Ramos (cell line): ENCODE results near the gene GABBR2.
"Not testable (repeated sequence)": the region's sequence is repeated elsewhere in the genome, so short reads cannot be mapped to it uniquely, and the experiment has no call there.

Source experiments
- in situ Hi-C: fragments of 300-500 bp; cut with MboI; formaldehyde crosslinking; loops from one replicate; pipeline ENCODE4 v1.14.3; 2022; ENCODE audit warnings: low sequenced_read_pairs; ENCODE audit not compliant: unreplicated experiment

Gene GABBR2

DNA sequence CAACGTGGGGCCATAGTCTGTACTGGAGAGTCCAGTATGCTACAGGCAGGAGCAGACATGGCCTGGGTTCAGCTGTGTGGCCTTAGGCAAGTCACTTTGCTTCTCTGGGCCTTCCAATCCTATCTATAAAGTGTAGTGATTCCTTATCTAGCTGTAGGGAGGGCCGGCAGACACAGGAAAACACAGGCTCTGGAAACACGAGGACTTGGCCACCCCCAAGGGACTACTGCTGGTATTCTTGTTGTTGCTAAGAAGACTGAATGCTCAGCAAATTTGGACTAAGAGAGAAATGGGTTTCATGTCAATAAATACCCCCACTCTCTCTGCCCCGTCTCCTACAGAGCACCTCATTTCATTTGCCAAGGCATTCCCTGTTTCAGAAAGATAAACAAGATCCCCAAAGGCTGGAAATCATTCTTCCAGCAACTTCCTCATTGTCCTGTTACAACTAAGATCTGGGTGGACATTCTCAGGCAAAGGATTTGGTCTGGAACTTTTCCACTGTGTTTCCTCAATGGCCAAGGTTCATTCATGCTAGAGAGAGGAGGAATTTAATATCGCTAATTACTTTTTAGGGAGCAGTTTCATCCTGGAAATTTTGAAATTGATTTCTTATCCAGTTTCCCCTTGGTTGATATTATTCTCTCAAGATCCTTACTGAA, 105.8 kb downstream of the GABBR2 start:
- in situ Hi-C loops: no loop called here

DNA sequence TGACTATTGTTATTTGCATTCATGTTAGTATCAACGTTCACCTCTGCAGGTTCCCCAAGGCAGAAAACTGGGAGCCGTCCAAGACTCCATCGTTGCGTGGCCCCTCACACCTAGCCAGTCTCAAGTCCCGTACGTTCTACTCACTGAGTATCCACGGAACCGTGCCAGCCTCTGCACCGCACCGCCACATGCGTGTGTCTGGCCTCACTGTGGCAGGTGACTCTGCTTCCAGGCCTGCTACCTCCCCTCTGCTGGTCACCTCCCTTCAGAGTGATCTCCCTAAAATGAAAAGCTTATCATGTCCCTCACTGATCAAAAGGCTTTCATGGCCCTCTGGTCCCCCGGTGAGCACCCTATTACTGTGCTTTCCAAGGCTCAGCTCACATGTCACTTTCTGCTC, 108.1 kb downstream of the GABBR2 start:
- in situ Hi-C loops: no loop called here

DNA sequence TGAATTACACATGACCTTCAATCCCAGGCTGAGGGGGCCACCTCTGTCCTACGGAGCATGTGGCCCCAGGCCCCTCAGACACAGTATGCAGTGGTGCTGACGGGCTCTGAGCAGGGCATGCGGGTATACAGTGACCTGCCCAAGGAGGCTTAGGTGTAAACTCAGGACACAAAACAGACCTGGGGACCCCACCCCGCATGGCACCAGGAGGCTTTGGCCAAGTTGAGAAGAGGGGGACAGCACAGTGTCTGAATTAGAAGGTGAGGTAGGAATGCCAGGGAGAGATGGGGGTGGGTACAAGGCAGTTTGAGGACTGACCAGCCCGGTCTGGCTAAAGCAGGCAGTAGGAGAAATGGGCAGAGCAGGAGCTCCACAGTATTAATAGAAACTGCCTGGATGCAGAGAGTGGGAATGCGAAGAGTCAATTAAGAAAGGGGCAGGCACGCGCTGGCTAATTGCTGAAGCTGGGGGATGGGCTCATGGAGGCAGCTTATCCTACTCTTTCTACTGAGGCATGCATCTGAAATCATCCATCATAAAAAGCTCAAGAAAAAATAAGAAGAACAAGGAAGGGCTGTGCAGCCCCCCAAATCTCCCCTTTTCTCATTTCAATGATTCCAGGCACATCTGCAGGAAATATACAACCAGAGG, 109.0 kb downstream of the GABBR2 start:
- in situ Hi-C loops: no loop called here

DNA sequence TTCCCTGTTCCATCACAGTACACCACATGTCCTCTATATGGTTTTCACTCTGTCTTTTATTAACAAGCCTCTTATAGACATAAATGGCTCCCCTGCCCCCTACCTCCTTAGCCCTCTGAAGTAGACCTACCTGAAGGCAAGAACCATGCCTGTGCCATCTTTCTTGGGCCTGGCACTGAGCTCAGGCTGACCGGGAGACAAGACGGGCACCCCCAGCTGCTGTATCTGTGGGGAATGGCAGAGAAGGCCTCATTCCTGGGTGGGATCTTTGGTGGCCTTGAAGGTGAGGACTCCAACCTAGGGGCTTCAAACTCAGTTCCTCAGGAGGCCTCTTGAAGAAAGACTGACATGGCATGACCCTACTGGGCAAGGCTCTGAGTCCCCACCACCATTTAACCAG, 109.9 kb downstream of the GABBR2 start:
- in situ Hi-C loops: no loop called here

DNA sequence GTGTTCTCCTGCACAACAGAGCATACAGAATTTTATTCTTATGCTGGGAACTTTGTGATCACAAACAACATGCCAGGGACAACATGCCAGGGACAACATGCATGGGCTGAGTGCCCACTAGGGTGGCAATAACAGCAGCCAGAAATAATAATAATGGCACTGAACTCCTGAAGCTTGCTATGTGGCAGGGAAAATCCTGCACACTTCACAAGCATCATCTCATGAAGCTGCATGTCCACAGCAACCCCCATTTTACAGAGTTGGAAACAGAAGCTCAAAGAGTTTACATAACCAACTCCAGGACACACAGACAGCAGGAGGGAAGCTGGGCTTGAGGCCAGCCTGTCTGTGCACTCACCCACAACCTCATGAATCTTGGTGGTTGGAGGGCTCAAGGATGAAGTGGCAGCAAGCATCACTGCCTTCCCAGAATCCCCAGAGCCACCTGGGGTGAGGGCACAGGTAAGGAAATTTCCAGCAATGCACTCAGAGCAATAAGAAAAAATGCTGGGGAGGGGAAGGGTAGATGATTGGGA, 111.4 kb downstream of the GABBR2 start:
- in situ Hi-C loops: no loop called here

DNA sequence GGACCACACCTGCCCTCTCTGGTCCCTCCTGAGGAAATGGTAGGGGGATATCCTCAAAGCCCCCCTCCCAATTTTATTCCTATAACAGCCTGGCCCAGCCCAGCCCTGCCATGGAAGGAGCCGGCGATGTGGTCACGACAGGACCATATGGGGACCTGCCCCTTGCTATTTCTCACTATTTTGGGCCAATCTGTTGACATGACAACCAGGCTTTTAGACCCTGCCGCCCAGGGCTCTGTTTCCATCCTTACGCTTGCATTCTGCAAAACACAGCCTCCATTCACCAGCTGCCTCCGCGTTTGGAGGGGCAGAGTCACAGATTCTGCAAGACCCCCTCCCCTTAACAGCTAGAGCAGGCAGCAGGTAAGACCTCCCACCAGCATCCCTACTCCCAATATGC, 112.2 kb downstream of the GABBR2 start:
- in situ Hi-C loops: no loop called here

DNA sequence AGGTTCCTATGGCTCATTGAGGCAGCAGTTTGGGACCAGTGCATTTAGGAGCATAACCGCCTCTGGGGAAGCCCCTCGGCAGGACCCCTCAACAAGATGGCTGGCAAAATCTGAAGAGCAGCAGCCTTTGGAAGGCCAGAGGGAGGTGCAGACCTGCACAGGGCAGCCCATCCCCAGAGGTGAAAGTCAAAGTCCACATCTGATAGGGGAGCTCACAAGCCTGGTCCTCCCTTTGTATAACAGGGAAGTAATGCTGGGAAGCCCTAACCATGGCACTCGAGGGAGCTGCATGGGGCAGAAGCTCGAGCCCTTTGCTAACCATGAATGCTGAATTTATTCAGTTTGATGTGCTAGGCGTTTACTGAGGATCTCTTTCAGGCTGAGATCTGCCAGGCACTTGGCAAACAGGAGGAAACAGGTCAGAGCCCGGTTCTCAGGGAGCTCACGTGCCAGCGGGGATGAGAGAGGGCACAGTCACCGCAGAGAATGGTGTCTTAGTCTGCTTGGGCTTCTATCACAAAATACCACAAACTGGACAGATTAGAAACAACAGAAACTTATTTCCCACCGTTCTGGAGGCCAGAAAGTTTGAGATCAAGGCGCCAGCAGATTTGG, 114.1 kb downstream of the GABBR2 start:
- in situ Hi-C loops: no loop called here

DNA sequence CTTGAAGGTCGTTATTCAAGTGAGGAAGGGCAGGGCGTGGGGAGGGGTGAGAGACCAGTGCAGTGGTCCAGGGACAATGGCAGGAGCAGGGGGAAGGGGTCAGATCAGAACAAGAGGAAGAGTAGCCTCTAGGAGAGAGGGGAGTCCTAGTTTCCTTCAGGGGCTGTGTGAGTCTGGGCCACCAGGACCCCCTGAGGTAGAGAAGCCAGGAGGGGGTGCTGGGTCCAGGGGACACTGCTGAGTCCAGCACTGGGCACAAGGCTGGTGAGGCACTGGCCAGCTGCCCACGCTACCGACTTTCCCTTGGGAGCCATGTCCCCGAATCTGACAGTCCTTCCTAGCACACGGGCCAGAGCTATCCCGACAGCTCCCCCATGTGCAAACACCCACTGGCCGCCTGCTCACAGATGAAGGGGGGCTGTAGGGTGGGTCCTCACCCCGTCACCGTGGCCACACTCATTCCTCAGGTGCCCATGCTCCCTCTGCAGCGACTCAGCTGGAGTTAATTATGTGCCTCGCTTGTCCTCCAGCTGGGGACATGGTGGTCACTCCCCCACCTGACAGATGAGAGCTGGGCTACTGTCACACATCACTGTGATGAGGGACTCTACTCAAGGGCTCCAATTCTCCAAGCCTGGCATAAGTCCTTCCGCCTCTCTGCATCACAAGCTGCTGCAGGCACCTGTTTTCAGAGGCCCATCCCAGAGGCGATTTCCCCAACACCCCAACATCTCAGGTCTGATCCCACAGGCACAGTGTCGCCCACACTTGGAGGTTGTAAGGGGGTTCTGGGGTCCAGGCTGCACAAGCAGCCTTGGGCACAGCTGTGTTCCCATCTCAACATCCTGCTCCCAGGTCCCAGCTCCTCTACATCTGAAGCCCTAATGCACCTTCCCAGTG, 115.1 kb downstream of the GABBR2 start:
- in situ Hi-C loops: no loop called here

DNA sequence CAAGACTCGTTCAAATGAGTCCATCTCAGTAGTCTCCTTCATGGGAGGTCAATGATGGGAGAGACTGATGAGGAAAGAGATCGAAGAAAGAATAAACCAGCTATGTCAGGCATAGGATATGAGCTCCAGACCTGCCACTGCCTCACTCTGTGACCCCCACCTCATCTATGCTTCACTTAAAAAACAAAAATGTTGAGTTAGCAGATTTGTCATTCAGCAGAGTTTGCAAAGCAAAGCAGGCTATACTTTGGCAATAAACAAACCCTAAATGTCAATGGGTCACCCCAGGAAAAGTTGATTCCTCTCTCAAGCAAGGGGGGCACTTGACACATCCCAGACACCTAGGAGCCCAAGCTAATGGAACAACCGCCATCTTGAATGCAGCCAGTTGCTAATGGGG, 117.0 kb downstream of the GABBR2 start:
- in situ Hi-C loops: no loop called here

DNA sequence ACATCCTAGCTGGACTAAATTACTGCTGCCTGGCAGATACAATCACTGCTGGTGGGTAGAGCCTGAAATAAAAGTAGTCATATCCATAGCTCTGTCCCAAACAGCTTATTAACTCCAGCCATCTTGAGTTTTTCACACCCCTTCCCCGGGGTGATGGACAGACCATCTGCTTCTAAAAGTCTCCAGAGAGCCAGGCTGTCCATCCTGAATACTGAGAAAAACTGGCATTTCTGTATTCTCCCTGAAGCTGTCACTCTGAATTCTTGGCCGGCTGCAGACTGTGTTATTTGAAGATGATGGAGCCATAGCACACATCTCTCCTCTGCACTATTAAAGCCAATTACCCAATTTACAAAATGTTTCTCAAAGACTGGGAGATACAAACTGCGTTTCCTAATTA, 118.6 kb downstream of the GABBR2 start:
- in situ Hi-C loops: no loop called here

DNA sequence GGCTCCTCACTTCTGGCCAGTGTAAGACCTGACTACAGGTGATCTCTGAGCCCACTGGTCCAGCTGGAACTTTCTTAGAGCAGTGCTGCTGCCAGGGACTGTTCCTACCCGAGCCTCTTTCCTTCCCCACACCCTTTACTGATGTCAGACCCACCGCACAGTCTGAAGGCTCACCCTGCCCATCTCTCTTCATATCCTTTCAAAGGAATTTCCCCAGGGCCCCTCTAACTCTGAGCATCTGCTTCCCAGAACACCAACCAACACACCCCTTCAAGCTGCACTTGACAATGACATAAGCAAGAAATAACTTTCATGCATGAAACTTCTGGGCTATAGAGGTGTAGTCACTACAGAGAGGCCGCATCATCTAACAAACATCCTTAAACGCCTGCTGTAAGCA, 119.6 kb downstream of the GABBR2 start:
- in situ Hi-C loops: no loop called here

DNA sequence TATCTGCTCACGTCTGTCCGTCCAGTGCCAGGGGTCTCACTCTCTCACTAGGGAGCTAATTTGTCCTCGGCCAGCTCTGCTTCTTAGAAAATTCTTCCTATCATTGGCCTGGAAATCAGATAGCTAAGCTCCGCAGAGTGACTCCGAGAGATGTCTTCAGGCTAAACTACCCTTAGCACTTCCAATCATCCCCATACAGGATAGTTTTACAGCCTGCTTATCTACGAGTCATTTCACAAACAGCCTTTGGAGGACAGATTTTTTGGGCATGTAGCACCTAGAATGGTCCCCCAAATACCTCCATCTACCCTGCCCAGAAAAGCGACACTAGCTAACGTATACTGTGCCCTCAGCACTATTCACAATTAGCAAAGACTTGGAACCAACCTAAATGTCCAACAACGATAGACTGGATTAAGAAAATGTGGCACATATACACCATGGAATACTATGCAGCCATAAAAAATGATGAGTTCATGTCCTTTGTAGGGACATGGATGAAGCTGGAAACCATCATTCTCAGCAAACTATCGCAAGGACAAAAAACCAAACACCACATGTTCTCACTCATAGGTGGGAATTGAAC, 123.8 kb downstream of the GABBR2 start:
- in situ Hi-C loops: not testable (repeated sequence)

DNA sequence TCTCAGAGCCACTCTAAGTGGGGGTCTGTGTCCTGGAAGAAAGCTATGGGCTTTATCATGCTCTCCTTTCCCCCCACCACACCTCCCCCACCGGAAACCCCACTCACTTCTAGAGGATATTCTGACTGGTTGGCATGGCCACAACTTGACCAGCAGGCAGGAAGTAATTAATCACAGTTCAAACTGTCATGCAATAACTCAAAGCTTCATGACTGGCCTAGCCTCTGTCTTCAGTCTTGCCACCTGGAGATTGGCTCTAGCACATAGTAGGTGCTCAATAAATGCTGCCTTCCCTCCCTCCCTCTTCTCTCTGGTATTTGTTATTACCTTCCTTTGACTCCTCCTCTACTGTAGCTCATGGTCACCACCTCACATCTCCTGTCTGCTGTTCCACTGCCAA, 124.7 kb downstream of the GABBR2 start:
- in situ Hi-C loops: no loop called here

DNA sequence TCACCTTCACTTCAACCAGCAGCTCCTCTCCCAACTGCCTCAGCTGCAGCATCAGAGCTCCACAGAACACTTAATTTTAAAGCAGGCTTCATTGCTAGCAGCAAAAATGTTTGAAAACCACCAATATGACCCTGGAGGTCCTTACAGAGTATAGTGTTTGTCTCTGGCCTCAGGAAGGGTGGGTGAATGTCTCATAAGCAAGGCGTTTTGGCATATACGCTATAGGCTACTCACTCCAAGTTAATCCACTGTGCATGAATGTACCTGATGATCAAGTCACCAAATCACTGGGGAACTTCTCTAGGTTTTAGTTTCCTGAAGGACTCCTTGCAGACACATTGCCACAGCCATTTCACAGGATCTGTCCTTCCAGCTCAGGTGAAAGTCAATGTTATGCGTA, 125.3 kb downstream of the GABBR2 start:
- in situ Hi-C loops: no loop called here

DNA sequence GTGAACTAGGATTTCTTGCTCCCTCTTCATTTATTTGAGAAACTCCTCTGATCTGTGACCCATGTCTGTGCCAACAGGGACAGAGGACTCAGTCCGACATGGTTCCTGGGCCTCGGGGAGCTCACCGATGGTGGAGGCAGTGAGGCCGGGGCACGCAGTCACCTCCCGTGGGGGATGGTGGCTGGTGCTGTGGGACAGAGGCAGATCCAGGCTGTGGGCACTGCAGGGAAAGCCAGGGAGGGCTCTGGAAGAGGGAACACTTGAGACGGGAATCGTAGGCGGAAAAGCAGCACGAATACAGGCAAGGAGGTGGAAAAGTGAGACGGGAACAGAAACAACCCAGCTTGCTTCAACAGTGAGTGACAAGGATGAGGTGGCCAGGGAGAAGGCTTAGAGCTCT, 127.8 kb downstream of the GABBR2 start:
- in situ Hi-C loops: no loop called here

DNA sequence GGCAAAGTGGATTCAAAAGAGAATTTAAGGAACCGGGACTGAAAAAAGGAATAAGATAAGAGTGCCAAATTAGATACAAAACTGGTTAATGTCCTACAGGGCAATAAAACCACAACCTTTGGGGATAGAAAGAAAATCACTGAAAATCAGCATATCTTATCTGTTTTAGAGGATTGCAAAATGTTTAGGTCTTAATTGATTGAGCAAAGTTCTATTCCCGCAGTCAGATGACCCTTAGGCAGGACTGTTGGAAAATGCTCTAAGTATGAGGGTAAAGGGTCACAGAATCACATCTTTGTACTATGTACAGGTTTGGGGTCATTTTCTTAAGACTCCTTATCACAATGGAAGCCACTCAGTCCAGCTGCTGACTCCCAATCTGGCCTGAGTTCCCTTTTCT, 129.0 kb downstream of the GABBR2 start:
- in situ Hi-C loops: no loop called here

DNA sequence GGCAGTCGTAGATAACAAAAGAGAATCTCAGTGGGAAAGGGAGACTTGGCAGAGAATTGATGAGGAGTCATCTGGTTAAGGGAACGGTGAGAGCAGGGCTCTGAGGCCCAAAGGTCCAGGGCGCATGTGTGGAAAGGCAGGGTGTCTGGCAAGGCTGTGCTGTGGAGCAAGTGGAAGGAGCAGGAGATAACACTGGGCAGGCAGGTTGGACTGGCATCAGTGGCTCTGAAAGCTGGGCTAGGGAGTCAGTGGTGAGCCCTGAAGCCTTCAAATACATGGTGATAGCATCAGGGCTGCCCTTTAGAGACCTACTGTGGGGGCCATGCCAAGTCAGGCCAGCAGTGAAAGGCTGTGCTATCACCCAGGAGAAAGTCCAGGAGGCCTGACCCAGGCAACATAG, 131.3 kb downstream of the GABBR2 start:
- in situ Hi-C loops: no loop called here

DNA sequence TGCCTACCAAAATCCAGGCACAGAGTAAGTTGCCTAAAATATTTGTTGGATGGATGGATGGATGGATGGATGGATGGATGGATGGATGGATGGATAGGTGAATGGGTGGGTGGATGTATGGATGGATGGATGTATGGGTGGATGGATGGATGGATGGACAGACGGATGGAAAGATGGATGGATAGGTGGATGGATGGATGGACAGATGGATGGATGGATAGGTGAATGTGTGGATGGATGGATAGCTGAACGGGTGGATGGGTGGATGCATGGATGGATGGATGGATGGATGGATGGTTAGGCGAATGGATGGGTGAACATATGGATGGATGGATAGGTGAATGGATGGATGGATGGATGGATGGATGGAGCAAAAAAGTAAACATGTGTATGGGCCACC, 131.9 kb downstream of the GABBR2 start:
- in situ Hi-C loops: no loop called here

DNA sequence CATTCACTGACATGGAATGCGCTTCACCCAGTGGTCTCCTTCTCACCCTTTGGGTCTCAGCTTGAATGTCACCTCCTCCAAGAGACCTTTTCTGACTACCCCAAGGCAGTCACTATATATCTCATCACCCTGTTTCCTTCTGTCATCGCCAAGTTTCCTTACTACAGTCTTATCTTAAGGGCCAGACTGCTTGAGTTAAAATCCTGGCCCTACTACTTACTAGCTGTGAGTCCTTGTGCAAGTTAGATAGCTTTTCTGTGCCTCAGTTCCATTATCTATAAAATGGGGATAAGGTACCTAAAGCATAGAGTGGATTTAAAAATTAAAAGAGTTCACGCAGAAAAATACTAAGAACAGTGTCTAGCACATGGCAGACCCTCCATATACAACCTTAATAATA, 132.4 kb downstream of the GABBR2 start:
- in situ Hi-C loops: no loop called here
